HCT116 (cell line): ENCODE results near the gene LRRC71. TPM values are rescaled to one million over a fixed set of nuclear protein-coding genes. Genes with fewer than 3 reads are reported as not detected.
A peak's percentile ranks its signal among the peaks of the same experiment; 100 is the strongest.

Experiments
- ATAC-seq: fragments of 200-7000 bp; cut with Tn5 transposase; 2 replicates; pipeline ENCODE4 v1.9.1; 2020; ENCODE audit warnings: mild to moderate bottlenecking, moderate library complexity
- BruUV-seq: library from RNA; stranded (reverse); fragments of 400-500 nt; replicated peaks from 2 replicates; lab custom pipeline; 2021; lab: Mats Ljungman, UMichigan
- CTCF ChIA-PET: fragments of 300-600 bp; sonication (Branson Sonifier 250); formaldehyde crosslinking; loops from one replicate; lab custom pipeline; 2021; ENCODE audit warnings: antibody characterized with exemption; lab: Charles Lee
- POLR2A ChIA-PET: fragments of 300-600, 350-600 bp; sonication (Branson Sonifier 250); formaldehyde crosslinking; loops from one replicate; lab custom pipeline; 2021; ENCODE audit warnings: antibody characterized with exemption; lab: Charles Lee
- RAD21 ChIA-PET, 2 experiments: fragments of 300-600 bp; sonication (Branson Sonifier 250); formaldehyde crosslinking; loops; one replicate each; lab custom pipeline; 2023; ENCODE audit warnings: low total read pairs in 2 of 2; ENCODE audit not compliant: uncharacterized antibody in 2 of 2, unreplicated experiment in 2 of 2, low non-redundant PET in 1 of 2; lab: Charles Lee
- DNase-seq: peaks from one replicate; pipeline ENCODE4 v3.0.0-alpha.2; 2010; ENCODE audit warnings: low read depth, low spot score
- H2AFZ ChIP-seq: fragments of 200-600 bp; shearing (Covaris generic), sonication (generic); 2 replicates; pipeline ENCODE4 v1.6.1; 2017; ENCODE audit warnings: low read depth, mixed run types, mixed read lengths, antibody characterized with exemption, low read length; ENCODE audit not compliant: poor library complexity, severe bottlenecking
- H3K27ac ChIP-seq: 2 replicates; pipeline ENCODE4 v1.5.1; 2012; ENCODE audit warnings: low read depth, low read length
- H3K27me3 ChIP-seq: fragments of 200-600 bp; sonication (generic); 2 replicates; pipeline ENCODE4 v1.6.1; 2016; ENCODE audit warnings: mixed run types, low read length, mixed read lengths; ENCODE audit not compliant: insufficient read depth
- H3K36me3 ChIP-seq, 2 experiments: fragments of 200-500 bp in 1 of 2; fragments of 200-600 bp in 1 of 2; sonication (Bioruptor generic) in 1 of 2; sonication (generic) in 1 of 2; 2 replicates each; pipeline versions ENCODE4 v1.5.1 to v1.6.1; 2014 to 2016; ENCODE audit warnings: low read length in 2 of 2, inconsistent platforms in 1 of 2, mixed read lengths in 1 of 2, mixed run types in 1 of 2; ENCODE audit not compliant: insufficient read depth in 2 of 2, control insufficient read depth in 1 of 2
- H3K4me1 ChIP-seq, 2 experiments: fragments of 200-600 bp in 1 of 2; sonication (generic) in 1 of 2; 2 replicates each; pipeline versions ENCODE4 v1.5.1 to v1.6.1; 2012 to 2017; ENCODE audit warnings: low read length in 2 of 2, inconsistent platforms in 1 of 2, mild to moderate bottlenecking in 1 of 2, mixed read lengths in 1 of 2, mixed run types in 1 of 2, moderate library complexity in 1 of 2; ENCODE audit not compliant: insufficient read depth in 2 of 2, control insufficient read depth in 1 of 2
- H3K4me2 ChIP-seq: fragments of 200-600 bp; sonication (generic); 2 replicates; pipeline ENCODE4 v1.6.1; 2017; ENCODE audit warnings: mixed run types, low read length, mixed read lengths
- H3K4me3 ChIP-seq, 2 experiments: fragments of 200-600 bp in 1 of 2; sonication (generic) in 1 of 2; replicated peaks in 1 of 2; 2 replicates each; pipeline ENCODE4 v1.5.1; 2011 to 2016; ENCODE audit warnings: low read length in 2 of 2, control low read depth in 1 of 2, low read depth in 1 of 2, mild to moderate bottlenecking in 1 of 2, mixed read lengths in 1 of 2, mixed run types in 1 of 2
- H3K79me2 ChIP-seq: fragments of 200-600 bp; sonication (generic); 2 replicates; pipeline ENCODE4 v1.6.1; 2017; ENCODE audit warnings: mild to moderate bottlenecking, mixed run types, low read length, moderate library complexity, mixed read lengths; ENCODE audit not compliant: insufficient read depth
- H3K9ac ChIP-seq: fragments of 200-600 bp; sonication (generic); 2 replicates; pipeline ENCODE4 v1.6.1; 2016; ENCODE audit warnings: low read length, mixed read lengths
- H3K9me2 ChIP-seq: fragments of 200-600 bp; sonication (generic), shearing (Covaris generic); 2 replicates; pipeline ENCODE4 v1.6.1; 2017; ENCODE audit warnings: mixed run types, mild to moderate bottlenecking, moderate library complexity; ENCODE audit not compliant: insufficient read depth
- H3K9me3 ChIP-seq, 2 experiments: fragments of 200-500 bp in 1 of 2; fragments of 200-600 bp in 1 of 2; sonication (Bioruptor generic) in 1 of 2; sonication (generic) in 1 of 2; 2 replicates each; pipeline ENCODE4 v1.6.1; 2014 to 2017; ENCODE audit warnings: low read length in 2 of 2, mixed read lengths in 2 of 2, inconsistent platforms in 1 of 2, low read depth in 1 of 2, mild to moderate bottlenecking in 1 of 2, mixed run types in 1 of 2, moderate library complexity in 1 of 2; ENCODE audit not compliant: control insufficient read depth in 1 of 2, insufficient read depth in 1 of 2
- H4K20me1 ChIP-seq: fragments of 200-600 bp; sonication (generic), shearing (Covaris generic); 2 replicates; pipeline ENCODE4 v1.6.1; 2017; ENCODE audit warnings: mixed run types, mild to moderate bottlenecking, moderate library complexity; ENCODE audit not compliant: insufficient read depth
- CBX3 ChIP-seq: IDR thresholded peaks from 2 replicates; pipeline ENCODE4 v1.6.1; 2012; ENCODE audit warnings: low read depth
- CEBPB ChIP-seq: IDR thresholded peaks from 2 replicates; pipeline ENCODE4 v1.6.1; 2012; ENCODE audit warnings: low read depth
- EGR1 ChIP-seq: IDR thresholded peaks from 2 replicates; pipeline ENCODE4 v1.6.1; 2012; ENCODE audit warnings: low read depth
- ELF1 ChIP-seq: IDR thresholded peaks from 2 replicates; pipeline ENCODE4 v1.6.1; 2012; ENCODE audit warnings: low read depth, borderline replicate concordance
- EZH2phosphoT487 ChIP-seq: fragments of 200-600 bp; IDR thresholded peaks from 2 replicates; pipeline ENCODE4 v1.6.1; 2018; ENCODE audit warnings: antibody characterized with exemption, borderline replicate concordance
- FOSL1 ChIP-seq: IDR thresholded peaks from 2 replicates; pipeline ENCODE4 v1.6.1; 2012; ENCODE audit warnings: low read depth
- JUND ChIP-seq: IDR thresholded peaks from 2 replicates; pipeline ENCODE4 v1.6.1; 2012
- POLR2A ChIP-seq: IDR thresholded peaks from 2 replicates; pipeline ENCODE4 v1.7.0; 2011; ENCODE audit warnings: borderline replicate concordance; ENCODE audit not compliant: insufficient read depth, insufficient read length; ENCODE audit errors: extremely low read depth
- POLR2AphosphoS5 ChIP-seq: IDR thresholded peaks from 2 replicates; pipeline ENCODE4 v1.6.1; 2011; ENCODE audit warnings: mild to moderate bottlenecking, low read depth, low read length, moderate library complexity
- RAD21 ChIP-seq: IDR thresholded peaks from 2 replicates; pipeline ENCODE4 v1.6.1; 2012; ENCODE audit warnings: low read depth, mild to moderate bottlenecking
- SP1 ChIP-seq: IDR thresholded peaks from 2 replicates; pipeline ENCODE4 v1.6.1; 2012; ENCODE audit warnings: low read depth
- SRF ChIP-seq: IDR thresholded peaks from 2 replicates; pipeline ENCODE4 v1.6.1; 2012; ENCODE audit warnings: low read depth
- ZFX ChIP-seq: fragments of 450-650 bp; IDR thresholded peaks from 2 replicates; pipeline ENCODE4 v1.6.1; 2017
- ZNF274 ChIP-seq: fragments of 200-500 bp; sonication (Bioruptor generic); IDR thresholded peaks from 2 replicates; pipeline ENCODE4 v1.6.1; 2014; ENCODE audit warnings: mild to moderate bottlenecking, low read depth, low read length, inconsistent platforms
- intact Hi-C: fragments of 100-400 bp; cut with micrococcal nuclease; formaldehyde crosslinking; loops from 2 replicates; pipeline ENCODE4 v1.10.0; 2022
- total RNA-seq: library from RNA; stranded (reverse); gene quantifications from one replicate; pipeline ENCODE4 v1.2.1, GENCODE V29; 2021; ENCODE audit not compliant: unreplicated experiment
- TF ChIP-seq, protein P1 (sequence below), 3 experiments: fragments of 200-600 bp in 1 of 3; sonication (generic) in 1 of 3; IDR thresholded peaks in 2 of 3; conservative IDR thresholded peaks in 1 of 3; 2 replicates each; pipeline ENCODE4 v1.5.1; 2012 to 2017; ENCODE audit warnings: low read depth in 2 of 3, low read length in 2 of 3, antibody characterized with exemption in 1 of 3, borderline replicate concordance in 1 of 3, control low read depth in 1 of 3, mild to moderate bottlenecking in 1 of 3, mixed read lengths in 1 of 3, mixed run types in 1 of 3, moderate library complexity in 1 of 3; ENCODE audit not compliant: insufficient read depth in 1 of 3
- TF ChIP-seq, protein P2 (sequence below): IDR thresholded peaks from 2 replicates; pipeline ENCODE4 v1.6.1; 2012
- TF ChIP-seq, protein P3 (sequence below): IDR thresholded peaks from 2 replicates; pipeline ENCODE4 v1.6.1; 2012

The LRRC71 gene
- total RNA-seq, 1 experiment from 2014 or later, result not detected

DNA sequence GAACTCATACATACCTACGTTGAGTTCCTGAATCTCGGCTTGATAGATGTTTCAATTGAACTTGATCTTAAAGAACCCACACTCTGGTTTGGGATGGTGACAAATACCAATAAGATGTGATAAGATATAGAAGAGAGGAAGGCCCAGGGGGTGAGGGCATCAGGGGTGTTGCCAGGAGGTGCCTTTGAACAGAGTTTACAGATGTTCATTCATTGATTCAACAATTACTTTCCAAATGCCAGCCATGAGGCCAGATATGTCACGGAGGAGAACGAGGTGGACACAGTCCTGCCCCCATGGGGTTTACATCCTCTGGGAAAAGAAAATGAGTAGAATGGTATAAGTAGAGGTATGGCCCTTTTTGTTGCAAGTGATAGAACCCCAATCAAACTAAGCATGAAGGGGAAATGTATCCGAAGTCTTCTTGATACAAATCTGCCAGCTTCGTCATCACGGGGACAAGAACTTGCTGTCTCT is 659 bp downstream of the LRRC71 start:
- no peak for ATAC-seq
- ChIA-PET CTCF (interaction anchor here (2.2 kb wide), 1 partner anchor 27 kb away, joined by 9 read pairs; no protein-coding TSS in a partner anchor), POLR2A (no interaction called here), RAD21 (no interaction called here)
- Histone ChIP-seq H3K9ac (no peak overlapping the region), H3K4me1 (peaks cover 21 to 36% of the 10 kb centered on the region in 2 experiments), H3K79me2 (no peaks in the 10 kb centered on the region), H2AFZ (no peak overlapping the region), H3K9me3 (no peaks in the 10 kb centered on the region), H3K27ac (no peak overlapping the region), H3K9me2 (no peaks in the 10 kb centered on the region), H3K4me2 (0 out of 2 replicates have a peak overlapping the region, but pooled peaks have one; percentile 43), H3K4me3 (no peak overlapping the region), H4K20me1 (no peaks in the 10 kb centered on the region), H3K36me3 (0 out of 4 replicates have a peak, but pooled peaks cover 0 to 2% of the 10 kb centered on the region in 2 experiments), H3K27me3 (peaks cover 20% of the 10 kb centered on the region; the same call in 1 of the 2 replicates)
- no TSS peak for BruUV-seq
- no peak for TF ChIP-seq RAD21
- intact Hi-C loops, result loop anchor here (10.0 kb wide), 1 partner anchor 296 kb away; no protein-coding TSS in a partner anchor
- DNase-seq, result no peak

DNA sequence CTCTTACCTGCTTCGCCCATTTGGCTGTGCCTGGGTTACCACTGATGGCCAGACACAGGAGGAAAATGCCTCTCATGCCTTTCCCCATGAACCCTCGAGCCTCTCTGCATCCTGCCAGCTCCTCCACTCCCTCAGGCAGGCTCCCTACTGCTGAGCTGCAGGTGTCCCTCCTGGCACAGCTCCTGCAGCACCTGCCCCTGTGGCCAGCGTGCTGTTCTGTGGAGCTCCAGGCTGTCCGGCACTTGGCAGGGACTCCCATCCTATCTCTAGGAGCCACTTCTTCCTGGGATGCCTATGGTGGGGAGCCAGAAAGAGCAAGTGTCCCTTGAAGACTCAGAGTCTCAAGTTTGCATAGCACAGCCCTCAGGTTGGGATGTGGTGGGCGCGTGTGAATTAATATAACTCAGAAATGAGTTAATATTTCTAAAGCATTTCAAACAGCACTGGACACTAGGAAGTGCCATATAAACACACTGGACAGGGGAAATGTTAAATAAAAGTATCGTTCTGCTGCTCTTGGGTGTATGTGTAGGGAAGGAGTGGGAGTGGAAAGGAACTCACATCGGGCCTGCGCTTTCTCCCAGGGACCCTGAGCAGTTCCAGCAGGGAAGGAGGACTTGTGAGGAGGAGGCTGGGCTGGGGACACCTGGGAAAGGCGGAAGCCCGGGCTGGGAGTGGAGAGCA is 2.7 kb downstream of the LRRC71 start:
- H3K9ac ChIP-seq, result no peak overlapping the region
- H3K79me2 ChIP-seq, result no peaks in the 10 kb centered on the region
- ChIA-PET POLR2A (no interaction called here), RAD21 (interaction anchor here in 1 of 2 experiments (0.6 kb wide), 1 partner anchor 30 kb away, joined by 3 read pairs; no protein-coding TSS in a partner anchor), CTCF (no interaction called here)
- BruUV-seq, result no TSS peak
- ATAC-seq (no peak), DNase-seq (no peak)
- no peak overlapping the region for H3K4me3 ChIP-seq
- H3K4me1 ChIP-seq, result peaks cover 35 to 56% of the 10 kb centered on the region in 2 experiments
- no peaks in the 10 kb centered on the region for H3K36me3 ChIP-seq
- peaks cover 20% of the 10 kb centered on the region; the same call in 1 of the 2 replicates for H3K27me3 ChIP-seq
- intact Hi-C loops, result loop anchor here (10.0 kb wide), 1 partner anchor 298 kb away; no protein-coding TSS in a partner anchor
- H3K4me2 ChIP-seq, result no peak overlapping the region
- H3K9me3 ChIP-seq, result no peaks in the 10 kb centered on the region
- no peak overlapping the region for H2AFZ ChIP-seq
- no peak overlapping the region for H3K27ac ChIP-seq
- H3K9me2 ChIP-seq, result no peaks in the 10 kb centered on the region
- no peaks in the 10 kb centered on the region for H4K20me1 ChIP-seq
- TF ChIP-seq ELF1 (no peak), EGR1 (no peak), FOSL1 (no peak), ZFX (no peak), POLR2AphosphoS5 (no peak), POLR2A (no peak), SP1 (no peak), CBX3 (no peak), EZH2phosphoT487 (no peak), CEBPB (no peak), ZNF274 (no peak), SRF (no peak), JUND (no peak)
- TF ChIP-seq, protein P1, sequence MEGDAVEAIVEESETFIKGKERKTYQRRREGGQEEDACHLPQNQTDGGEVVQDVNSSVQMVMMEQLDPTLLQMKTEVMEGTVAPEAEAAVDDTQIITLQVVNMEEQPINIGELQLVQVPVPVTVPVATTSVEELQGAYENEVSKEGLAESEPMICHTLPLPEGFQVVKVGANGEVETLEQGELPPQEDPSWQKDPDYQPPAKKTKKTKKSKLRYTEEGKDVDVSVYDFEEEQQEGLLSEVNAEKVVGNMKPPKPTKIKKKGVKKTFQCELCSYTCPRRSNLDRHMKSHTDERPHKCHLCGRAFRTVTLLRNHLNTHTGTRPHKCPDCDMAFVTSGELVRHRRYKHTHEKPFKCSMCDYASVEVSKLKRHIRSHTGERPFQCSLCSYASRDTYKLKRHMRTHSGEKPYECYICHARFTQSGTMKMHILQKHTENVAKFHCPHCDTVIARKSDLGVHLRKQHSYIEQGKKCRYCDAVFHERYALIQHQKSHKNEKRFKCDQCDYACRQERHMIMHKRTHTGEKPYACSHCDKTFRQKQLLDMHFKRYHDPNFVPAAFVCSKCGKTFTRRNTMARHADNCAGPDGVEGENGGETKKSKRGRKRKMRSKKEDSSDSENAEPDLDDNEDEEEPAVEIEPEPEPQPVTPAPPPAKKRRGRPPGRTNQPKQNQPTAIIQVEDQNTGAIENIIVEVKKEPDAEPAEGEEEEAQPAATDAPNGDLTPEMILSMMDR (IDR thresholded peaks at IDR 0.05 in 2 of 3, conservative IDR thresholded peaks at IDR 0.05 in 1 of 3; ENCODE audit: borderline replicate concordance in 1 of 3, insufficient read depth in 1 of 3, low read depth in 2 of 3, low read length in 2 of 3), result no peak
- TF ChIP-seq, protein P2, sequence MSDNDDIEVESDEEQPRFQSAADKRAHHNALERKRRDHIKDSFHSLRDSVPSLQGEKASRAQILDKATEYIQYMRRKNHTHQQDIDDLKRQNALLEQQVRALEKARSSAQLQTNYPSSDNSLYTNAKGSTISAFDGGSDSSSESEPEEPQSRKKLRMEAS, result no peak
- TF ChIP-seq, protein P3, sequence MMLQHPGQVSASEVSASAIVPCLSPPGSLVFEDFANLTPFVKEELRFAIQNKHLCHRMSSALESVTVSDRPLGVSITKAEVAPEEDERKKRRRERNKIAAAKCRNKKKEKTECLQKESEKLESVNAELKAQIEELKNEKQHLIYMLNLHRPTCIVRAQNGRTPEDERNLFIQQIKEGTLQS, result no peak
